Lower lobe of right lung (tissue), 2 donors: ENCODE measurements around the gene ITGAE. TPM values are rescaled to one million over a fixed set of nuclear protein-coding genes. Genes with fewer than 3 reads are reported as not detected.

Source experiments
- ATAC-seq, 2 donors: fragments of 200-7000 bp; cut with Tn5 transposase; one replicate each; pipeline ENCODE4 v1.9.1; 2020 to 2022; ENCODE audit warnings: mild to moderate bottlenecking in 2 of 2, moderate library complexity in 2 of 2
- DNase-seq: peaks from one replicate; pipeline ENCODE4 v3.0.0-alpha.2; 2020
- H3K27ac ChIP-seq: fragments of 200-600 bp; one replicate; pipeline ENCODE4 v1.8.0; 2022
- H3K27me3 ChIP-seq: fragments of 200-600 bp; one replicate; pipeline ENCODE4 v1.8.0; 2022; ENCODE audit warnings: low read depth
- H3K36me3 ChIP-seq: fragments of 200-600 bp; one replicate; pipeline ENCODE4 v1.8.0; 2022; ENCODE audit warnings: mild to moderate bottlenecking
- H3K4me1 ChIP-seq: fragments of 200-600 bp; one replicate; pipeline ENCODE4 v1.8.0; 2022
- H3K4me3 ChIP-seq: fragments of 200-600 bp; one replicate; pipeline ENCODE4 v1.8.0; 2022; ENCODE audit warnings: mild to moderate bottlenecking
- H3K9me3 ChIP-seq: fragments of 200-600 bp; one replicate; pipeline ENCODE4 v1.8.0; 2022
- intact Hi-C: fragments of 100-400 bp; cut with DNase I; formaldehyde crosslinking; loops from one replicate; pipeline ENCODE4 v1.11.0; 2022
- total RNA-seq: library from RNA; stranded (reverse); fragmentation: NEBNext Ultra II Directional; extraction: Animal tissue kit (Norgen Biotek cat#: 25700); gene quantifications from one replicate; pipeline ENCODE4 v1.2.1, GENCODE V29; 2021
- TF ChIP-seq, protein P1 (sequence below): fragments of 200-600 bp; IDR thresholded peaks from one replicate; pipeline ENCODE4 v1.8.0; 2022; ENCODE audit warnings: antibody characterized with exemption, mild to moderate bottlenecking
- donor health status: DM: no; HTN: yes; CAD: no; lungs with severe emphysema.

ITGAE gene
- total RNA-seq, 1 donor from 2014 or later = 35.4 TPM

DNA sequence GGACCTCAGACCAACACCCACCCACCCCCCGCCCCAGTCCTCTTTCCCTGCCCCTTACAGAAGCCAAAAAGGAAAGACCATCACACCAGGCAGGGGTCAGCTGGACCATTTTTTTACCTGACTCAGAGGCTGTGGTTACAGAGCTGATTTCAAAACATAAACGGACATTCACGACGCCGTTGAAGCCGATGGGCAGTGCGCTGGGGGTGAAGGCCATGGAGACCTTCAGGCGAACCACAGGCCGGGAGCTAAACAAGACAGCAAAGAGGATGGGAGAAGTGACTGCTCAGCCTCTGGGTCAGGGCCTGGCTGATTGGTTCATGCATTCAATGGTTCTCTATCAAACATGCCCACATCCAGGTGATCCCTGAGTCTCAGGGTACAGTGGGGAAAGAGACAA, 53.2 kb downstream of the ITGAE start:
- Histone ChIP-seq H3K27ac (no peak overlapping the region), H3K9me3 (no peaks in the 10 kb centered on the region), H3K4me1 (no peaks in the 10 kb centered on the region), H3K4me3 (no peak overlapping the region), H3K36me3 (no peaks in the 10 kb centered on the region), H3K27me3 (no peaks in the 10 kb centered on the region)
- intact Hi-C loops = no loop called here
- ATAC-seq (no peak), DNase-seq (no peak)
- TF ChIP-seq, protein P1, sequence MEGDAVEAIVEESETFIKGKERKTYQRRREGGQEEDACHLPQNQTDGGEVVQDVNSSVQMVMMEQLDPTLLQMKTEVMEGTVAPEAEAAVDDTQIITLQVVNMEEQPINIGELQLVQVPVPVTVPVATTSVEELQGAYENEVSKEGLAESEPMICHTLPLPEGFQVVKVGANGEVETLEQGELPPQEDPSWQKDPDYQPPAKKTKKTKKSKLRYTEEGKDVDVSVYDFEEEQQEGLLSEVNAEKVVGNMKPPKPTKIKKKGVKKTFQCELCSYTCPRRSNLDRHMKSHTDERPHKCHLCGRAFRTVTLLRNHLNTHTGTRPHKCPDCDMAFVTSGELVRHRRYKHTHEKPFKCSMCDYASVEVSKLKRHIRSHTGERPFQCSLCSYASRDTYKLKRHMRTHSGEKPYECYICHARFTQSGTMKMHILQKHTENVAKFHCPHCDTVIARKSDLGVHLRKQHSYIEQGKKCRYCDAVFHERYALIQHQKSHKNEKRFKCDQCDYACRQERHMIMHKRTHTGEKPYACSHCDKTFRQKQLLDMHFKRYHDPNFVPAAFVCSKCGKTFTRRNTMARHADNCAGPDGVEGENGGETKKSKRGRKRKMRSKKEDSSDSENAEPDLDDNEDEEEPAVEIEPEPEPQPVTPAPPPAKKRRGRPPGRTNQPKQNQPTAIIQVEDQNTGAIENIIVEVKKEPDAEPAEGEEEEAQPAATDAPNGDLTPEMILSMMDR = no peak

DNA sequence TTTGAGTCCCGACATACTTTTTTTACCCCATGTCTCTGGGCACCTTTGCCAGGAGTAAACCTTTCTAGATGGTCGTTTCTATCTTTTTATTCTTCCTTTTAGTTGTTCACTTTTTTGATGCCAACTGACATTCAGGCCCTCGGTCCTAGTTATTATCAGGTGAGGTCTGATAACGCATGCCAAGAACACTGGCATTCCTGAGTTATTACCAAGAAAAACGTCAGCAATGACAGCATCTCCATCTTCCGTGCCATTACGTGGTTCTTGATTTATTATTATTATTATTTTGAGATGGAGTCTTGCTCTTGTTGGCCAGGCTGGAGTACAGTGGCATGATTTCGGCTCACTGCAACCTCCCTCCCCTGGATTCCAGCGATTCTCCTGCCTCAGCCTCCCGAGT, 55.9 kb downstream of the ITGAE start:
- DNase-seq (no peak), ATAC-seq (no peak)
- no peaks in the 10 kb centered on the region for H3K27me3 ChIP-seq
- TF ChIP-seq, protein P1 = no peak
- no peaks in the 10 kb centered on the region for H3K36me3 ChIP-seq
- intact Hi-C loops = no loop called here
- H3K4me1 ChIP-seq = no peaks in the 10 kb centered on the region
- H3K9me3 ChIP-seq = no peaks in the 10 kb centered on the region
- H3K4me3 ChIP-seq = no peak overlapping the region
- H3K27ac ChIP-seq = no peak overlapping the region

DNA sequence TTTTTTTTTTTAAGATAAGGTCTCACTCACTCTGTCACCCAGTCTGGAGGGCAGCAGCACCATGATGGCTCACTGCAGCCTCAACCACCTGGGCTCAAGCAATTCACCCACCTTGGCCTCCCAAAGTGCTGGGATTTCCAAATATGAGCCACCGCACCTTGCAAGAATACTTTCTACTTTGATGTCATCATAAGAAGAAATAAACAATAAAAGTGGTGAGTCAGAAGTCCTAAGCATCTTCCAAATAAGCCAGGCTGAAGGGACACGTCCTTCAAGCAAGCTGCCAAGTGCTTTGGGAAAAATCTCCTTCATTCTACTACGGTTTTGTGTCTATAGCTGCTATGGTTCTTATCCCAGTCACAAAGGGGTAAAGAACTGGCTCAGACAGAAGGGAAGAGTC, 57.0 kb downstream of the ITGAE start:
- TF ChIP-seq, protein P1 = no peak
- H3K9me3 ChIP-seq = no peaks in the 10 kb centered on the region
- H3K4me1 ChIP-seq = no peaks in the 10 kb centered on the region
- DNase-seq = no peak
- H3K27me3 ChIP-seq = no peaks in the 10 kb centered on the region
- no peak for ATAC-seq
- no peak overlapping the region for H3K4me3 ChIP-seq
- intact Hi-C loops = no loop called here
- no peaks in the 10 kb centered on the region for H3K36me3 ChIP-seq
- no peak overlapping the region for H3K27ac ChIP-seq

DNA sequence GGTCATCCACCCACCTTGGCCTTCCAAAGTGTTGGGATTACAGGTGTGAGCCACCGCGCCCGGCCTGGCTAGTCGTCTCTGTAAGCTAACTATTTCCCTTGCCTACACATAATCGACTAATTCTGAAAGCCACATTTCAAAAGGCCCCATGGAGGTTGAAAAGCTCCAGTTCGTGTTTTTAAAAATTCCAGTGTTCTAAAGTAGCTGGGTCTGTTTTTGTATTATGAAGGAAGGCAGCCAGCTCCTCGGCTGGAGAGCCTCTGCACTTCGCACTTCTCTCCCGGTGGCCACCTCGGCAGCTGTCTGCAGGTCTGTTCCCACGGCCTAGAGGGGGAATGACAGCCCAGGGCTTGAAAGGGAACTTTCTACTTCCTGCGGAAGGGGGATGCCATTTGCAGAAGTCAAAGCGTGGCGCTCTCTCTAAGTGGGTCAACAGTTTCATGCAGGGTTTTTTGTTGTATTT, 60.3 kb downstream of the ITGAE start:
- ATAC-seq (peak in 1 of 2 donors; percentile 47), DNase-seq (peak; percentile 60)
- intact Hi-C loops = no loop called here
- Histone ChIP-seq H3K27ac (no peak overlapping the region), H3K4me1 (peaks cover 15% of the 10 kb centered on the region), H3K9me3 (no peaks in the 10 kb centered on the region), H3K27me3 (no peaks in the 10 kb centered on the region), H3K4me3 (no peak overlapping the region), H3K36me3 (no peaks in the 10 kb centered on the region)
- TF ChIP-seq, protein P1 = no peak

DNA sequence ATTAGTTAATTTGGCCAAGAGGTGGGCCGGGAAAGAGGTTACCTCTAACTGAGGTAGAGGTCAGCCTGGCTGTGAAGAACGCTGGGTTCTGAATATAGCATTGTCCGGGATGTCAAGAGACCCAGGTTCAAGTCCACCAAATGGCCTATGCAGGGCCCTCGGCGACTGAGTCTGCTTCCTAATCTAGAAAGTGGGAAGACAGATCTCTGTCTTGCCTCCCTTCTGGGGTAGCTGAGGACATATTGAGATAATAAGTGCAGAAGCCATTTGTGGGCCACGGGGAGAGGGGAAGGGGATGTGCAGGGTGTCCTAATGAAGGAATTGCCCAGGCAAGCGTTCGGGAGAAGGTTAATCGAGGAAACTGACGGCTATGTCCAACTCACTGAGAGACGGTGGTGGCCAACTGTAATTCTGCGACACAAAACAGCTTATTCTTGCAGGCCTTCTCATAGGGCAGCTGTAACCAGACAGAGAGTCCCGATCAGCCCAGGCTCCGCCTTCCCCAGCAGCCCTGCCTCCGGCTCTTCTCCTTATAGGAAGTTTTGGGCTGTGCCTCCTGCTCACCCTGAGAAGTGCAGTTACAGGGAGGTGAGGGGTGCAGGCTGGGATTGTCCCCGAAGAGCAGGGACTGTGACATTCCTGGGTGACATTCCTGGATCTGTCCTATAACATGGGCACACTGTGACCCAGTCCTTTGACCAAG, 61.4 kb downstream of the ITGAE start:
- peaks cover 15% of the 10 kb centered on the region for H3K4me1 ChIP-seq
- DNase-seq (no peak), ATAC-seq (no peak)
- TF ChIP-seq, protein P1 = no peak
- no peaks in the 10 kb centered on the region for H3K9me3 ChIP-seq
- intact Hi-C loops = no loop called here
- H3K36me3 ChIP-seq = no peaks in the 10 kb centered on the region
- H3K27ac ChIP-seq = no peak overlapping the region
- H3K27me3 ChIP-seq = no peaks in the 10 kb centered on the region
- no peak overlapping the region for H3K4me3 ChIP-seq
